Measurements from ENCODE around the gene PRELID3B.

PRELID3B gene

GRCh38 chr20:59082077-59082740 is 39.6 kb upstream of the PRELID3B start:
- in situ Hi-C loops (cut with HindIII; ENCODE audit: low pct_ligation_motif_present, low sequenced_read_pairs) = no loop called here
- DNase-seq = no peak
- H3K36me3 ChIP-seq (replicated peaks) = no peaks in the 10 kb centered on the region
- no peak overlapping the region for H3K4me3 ChIP-seq (ENCODE audit: low read depth, low read length)
- no peak overlapping the region for H3K27ac ChIP-seq
- no peaks in the 10 kb centered on the region for H3K27me3 ChIP-seq (replicated peaks)
- peak; percentile 38 for TF ChIP-seq CTCF (IDR thresholded peaks at IDR 0.05; ENCODE audit: low read depth, low read length, missing control alignments)

GRCh38 chr20:59081036-59081435 is 38.5 kb upstream of the PRELID3B start:
- DNase-seq = no peak
- TF ChIP-seq CTCF (IDR thresholded peaks at IDR 0.05; ENCODE audit: low read depth, low read length, missing control alignments) = no peak
- in situ Hi-C loops (cut with HindIII; ENCODE audit: low pct_ligation_motif_present, low sequenced_read_pairs) = no loop called here

GRCh38 chr20:59078231-59078630 is 35.6 kb upstream of the PRELID3B start:
- no peak for TF ChIP-seq CTCF (IDR thresholded peaks at IDR 0.05; ENCODE audit: low read depth, low read length, missing control alignments)
- Histone ChIP-seq H3K4me3 (ENCODE audit: low read depth, low read length) (no peak overlapping the region), H3K27me3 (replicated peaks) (no peaks in the 10 kb centered on the region), H3K27ac (no peak overlapping the region), H3K36me3 (replicated peaks) (no peaks in the 10 kb centered on the region)
- no peak for DNase-seq
- in situ Hi-C loops (cut with HindIII; ENCODE audit: low pct_ligation_motif_present, low sequenced_read_pairs) = no loop called here

More at GRCh38 chr20:59081036-59081435, 38.5 kb upstream of the PRELID3B start:
- Histone ChIP-seq H3K4me3 (ENCODE audit: low read depth, low read length) (no peak overlapping the region), H3K36me3 (replicated peaks) (no peaks in the 10 kb centered on the region), H3K27ac (no peak overlapping the region), H3K27me3 (replicated peaks) (no peaks in the 10 kb centered on the region)

- DNase-seq = no peak
- in situ Hi-C loops (cut with HindIII; ENCODE audit: low pct_ligation_motif_present, low sequenced_read_pairs) = no loop called here
- H3K36me3 ChIP-seq (replicated peaks) = no peaks in the 10 kb centered on the region
- H3K27ac ChIP-seq = no peak overlapping the region
- H3K4me3 ChIP-seq (ENCODE audit: low read depth, low read length) = no peak overlapping the region
- TF ChIP-seq CTCF (IDR thresholded peaks at IDR 0.05; ENCODE audit: low read depth, low read length, missing control alignments) = no peak
- H3K27me3 ChIP-seq (replicated peaks) = no peaks in the 10 kb centered on the region
These were observed 35.1 kb upstream of the PRELID3B start for GRCh38 chr20:59077705-59078104.

GRCh38 chr20:59075934-59076508 is 33.4 kb upstream of the PRELID3B start:
- no peak overlapping the region for H3K4me3 ChIP-seq (ENCODE audit: low read depth, low read length)
- in situ Hi-C loops (cut with HindIII; ENCODE audit: low pct_ligation_motif_present, low sequenced_read_pairs) = no loop called here

More at GRCh38 chr20:59075934-59076508, 33.4 kb upstream of the PRELID3B start:
- DNase-seq = no peak
- no peak for TF ChIP-seq CTCF (IDR thresholded peaks at IDR 0.05; ENCODE audit: low read depth, low read length, missing control alignments)
- Histone ChIP-seq H3K36me3 (replicated peaks) (no peaks in the 10 kb centered on the region), H3K27me3 (replicated peaks) (no peaks in the 10 kb centered on the region), H3K27ac (no peak overlapping the region)

Data from brain microvascular endothelial cell (primary cell).